ENCODE measurements around the gene TCF12. TPM values are rescaled to one million over a fixed set of nuclear protein-coding genes. Genes with fewer than 3 reads are reported as not detected.
"Not testable (repeated sequence)": the region's sequence is repeated elsewhere in the genome, so short reads cannot be mapped to it uniquely, and the experiment has no call there.

Gene TCF12
- total RNA-seq, 2 experiments from 2014 or later: 63.7 to 64.6 TPM

DNA sequence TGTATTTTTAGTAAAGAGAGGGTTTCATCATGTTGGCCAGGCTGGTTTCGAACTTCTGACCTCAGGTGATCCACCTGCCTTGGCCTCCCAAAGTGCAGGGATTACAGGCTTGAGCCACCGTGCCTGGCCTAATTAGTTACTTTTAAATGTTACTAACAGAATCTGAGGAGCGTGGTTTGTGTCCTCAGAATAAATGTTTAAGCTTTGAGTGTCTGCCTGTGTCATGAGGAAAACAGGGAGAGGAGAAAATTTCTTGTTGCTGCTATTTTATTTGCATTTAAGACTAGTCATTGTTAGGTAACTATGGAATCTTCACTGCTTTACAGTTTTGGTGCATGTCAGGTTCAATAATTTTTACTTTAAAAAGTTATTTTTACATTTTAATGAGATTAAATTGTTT is 68.8 kb downstream of the TCF12 start:
- ChIA-PET POLR2A (interaction anchor here (1.5 kb wide), 1 partner anchor 69 kb away, joined by 3 read pairs; no protein-coding TSS in a partner anchor), CTCF (interaction anchor here (1.8 kb wide), 1 partner anchor 496 kb away, joined by 4 read pairs; no protein-coding TSS in a partner anchor)
- Mint-ChIP-seq H3K36me3 (no peaks in the 10 kb centered on the region), H3K9me3 (no peaks in the 10 kb centered on the region), H3K4me1 (ENCODE audit: low read depth) (peaks cover 42% of the 10 kb centered on the region), H3K27ac (no peak overlapping the region), H3K27me3 (no peaks in the 10 kb centered on the region), H3K4me3 (no peak overlapping the region)
- no peak for DNase-seq
- intact Hi-C loops (cut with micrococcal nuclease): loop anchor here (5.0 kb wide), 1 partner anchor 70 kb away; the partner anchor contains the start of gene TCF12

DNA sequence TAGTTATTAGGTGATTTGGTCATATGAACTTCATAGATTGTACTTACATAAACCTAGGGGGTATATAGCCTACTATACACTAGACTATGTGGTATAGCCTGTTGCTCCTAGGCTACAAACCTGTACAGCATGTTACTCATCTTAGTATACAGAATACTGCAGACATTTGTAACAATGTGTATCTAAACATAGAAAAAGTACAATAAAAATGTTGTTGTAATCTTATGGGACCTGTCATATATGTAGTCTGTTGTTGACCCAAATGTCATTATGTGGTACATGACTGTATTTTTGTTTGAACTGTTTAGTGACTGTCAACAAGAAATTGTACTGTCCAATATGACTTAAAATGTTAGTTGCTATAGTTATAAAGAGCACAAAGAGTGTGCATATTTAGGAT is 69.8 kb downstream of the TCF12 start:
- peaks cover 7% of the 10 kb centered on the region for H3K36me3 Mint-ChIP-seq
- peaks cover 35% of the 10 kb centered on the region for H3K4me1 Mint-ChIP-seq (ENCODE audit: low read depth)
- intact Hi-C loops (cut with micrococcal nuclease): loop anchor here (5.0 kb wide), 1 partner anchor 71 kb away; the partner anchor contains the start of gene TCF12
- no peaks in the 10 kb centered on the region for H3K27me3 Mint-ChIP-seq
- no peak overlapping the region for H3K27ac Mint-ChIP-seq
- H3K9me3 Mint-ChIP-seq: no peaks in the 10 kb centered on the region
- ChIA-PET CTCF (no interaction called here), POLR2A (interaction anchor here (1.5 kb wide), 1 partner anchor 70 kb away, joined by 3 read pairs; no protein-coding TSS in a partner anchor)
- DNase-seq: no peak
- no peak overlapping the region for H3K4me3 Mint-ChIP-seq

DNA sequence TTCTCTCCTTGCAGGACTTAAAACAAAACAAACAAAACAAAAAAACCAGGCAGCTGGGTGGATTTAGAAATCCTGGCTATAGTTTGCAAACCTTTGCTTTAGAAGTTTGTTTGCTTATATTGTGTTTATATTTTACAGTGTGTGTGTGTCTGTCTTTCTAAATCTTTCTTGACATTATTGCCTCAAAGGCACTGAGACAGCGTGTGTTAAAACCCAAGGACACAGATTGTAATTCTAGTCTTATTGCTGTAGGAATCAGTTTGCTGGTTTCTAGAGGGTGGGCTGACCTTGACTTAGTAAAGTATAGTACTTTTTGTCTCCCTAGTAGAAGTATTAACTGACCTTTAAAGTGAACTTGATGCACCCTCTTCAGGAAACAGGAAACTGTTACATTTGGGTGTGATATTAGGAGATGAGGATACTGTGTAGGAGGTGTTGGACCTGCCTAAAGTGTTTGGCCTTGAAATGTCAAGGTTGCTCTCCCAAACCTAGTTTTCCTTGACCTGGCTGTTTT is 71.0 kb downstream of the TCF12 start:
- intact Hi-C loops (cut with micrococcal nuclease): loop anchor here (5.0 kb wide), 1 partner anchor 72 kb away; the partner anchor contains the start of gene TCF12
- no peaks in the 10 kb centered on the region for H3K9me3 Mint-ChIP-seq
- no peaks in the 10 kb centered on the region for H3K27me3 Mint-ChIP-seq
- no peak for DNase-seq
- ChIA-PET CTCF (no interaction called here), POLR2A (no interaction called here)
- H3K4me3 Mint-ChIP-seq: no peak overlapping the region
- H3K36me3 Mint-ChIP-seq: peaks cover 16% of the 10 kb centered on the region
- H3K27ac Mint-ChIP-seq: no peak overlapping the region
- peaks cover 34% of the 10 kb centered on the region for H3K4me1 Mint-ChIP-seq (ENCODE audit: low read depth)

DNA sequence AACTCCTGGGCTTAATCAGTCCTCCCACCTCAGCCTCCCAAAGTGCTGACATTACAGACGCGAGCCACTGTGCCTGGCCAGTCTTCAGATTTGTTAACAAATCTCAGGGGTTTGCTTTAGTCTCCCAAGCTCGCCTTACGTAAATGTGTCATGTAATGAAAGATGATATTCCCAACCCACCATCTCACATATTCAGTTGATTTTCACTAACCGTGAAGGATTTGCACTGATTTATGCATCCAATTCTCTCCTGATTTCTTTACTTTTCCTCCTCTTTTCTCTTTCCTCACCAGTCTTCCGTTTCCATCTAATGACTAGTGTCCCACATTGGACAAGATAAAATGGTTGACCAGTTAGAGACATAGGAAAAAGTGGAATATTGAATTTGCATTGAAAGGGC is 72.6 kb downstream of the TCF12 start:
- POLR2A ChIA-PET: no interaction called here
- H3K27me3 Mint-ChIP-seq: no peaks in the 10 kb centered on the region
- no peaks in the 10 kb centered on the region for H3K9me3 Mint-ChIP-seq
- intact Hi-C loops (cut with micrococcal nuclease): no loop called here
- peaks cover 16% of the 10 kb centered on the region for H3K36me3 Mint-ChIP-seq
- no peak for DNase-seq
- CTCF ChIA-PET: no interaction called here
- H3K4me3 Mint-ChIP-seq: no peak overlapping the region
- H3K27ac Mint-ChIP-seq: no peak overlapping the region
- H3K4me1 Mint-ChIP-seq (ENCODE audit: low read depth): peaks cover 19% of the 10 kb centered on the region

DNA sequence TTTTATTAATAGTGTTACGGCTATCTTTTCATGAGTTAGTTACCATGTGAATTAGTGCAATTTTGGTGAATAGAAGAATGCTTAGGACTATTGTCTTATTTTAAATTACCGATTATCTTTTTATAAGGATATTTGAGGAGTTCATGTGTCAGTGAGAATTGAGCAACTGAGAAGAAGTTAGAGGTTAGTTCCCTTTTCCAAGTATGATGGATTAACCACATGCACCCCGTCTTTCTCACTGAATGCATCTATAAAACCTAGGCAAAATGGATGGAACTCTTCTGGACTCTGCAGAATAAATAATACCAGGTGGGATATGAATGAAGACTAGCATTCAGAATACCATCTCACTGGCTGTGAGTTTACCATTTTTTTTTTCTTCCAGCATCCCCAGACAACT is 74.3 kb downstream of the TCF12 start:
- Mint-ChIP-seq H3K36me3 (peaks cover 20% of the 10 kb centered on the region), H3K4me3 (no peak overlapping the region), H3K9me3 (peaks cover 3% of the 10 kb centered on the region), H3K27me3 (no peaks in the 10 kb centered on the region), H3K27ac (no peak overlapping the region), H3K4me1 (ENCODE audit: low read depth) (peaks cover 17% of the 10 kb centered on the region)
- no peak for DNase-seq
- intact Hi-C loops (cut with micrococcal nuclease): no loop called here
- ChIA-PET CTCF (interaction anchor here (0.6 kb wide), 1 partner anchor 45 kb away, joined by 6 read pairs; no protein-coding TSS in a partner anchor), POLR2A (no interaction called here)

DNA sequence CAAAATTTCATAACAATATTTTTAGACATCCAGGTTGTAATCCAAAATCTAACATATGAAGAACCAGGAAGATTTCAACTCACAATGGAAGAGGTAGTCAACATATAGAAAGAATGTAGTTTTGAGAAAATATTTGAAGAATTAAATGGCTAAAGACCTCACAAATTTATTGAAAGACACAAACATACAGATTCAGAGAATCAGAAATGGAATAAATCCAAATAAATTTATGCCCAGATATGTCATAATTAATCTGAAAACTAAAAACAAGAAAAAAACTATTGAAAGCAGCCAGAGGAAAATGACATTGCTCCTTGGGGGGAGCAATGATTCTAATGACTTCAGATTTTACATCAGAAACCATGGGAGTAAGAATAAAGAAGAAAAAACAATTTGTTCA is 75.8 kb downstream of the TCF12 start:
- ChIA-PET CTCF (no interaction called here), POLR2A (no interaction called here)
- peaks cover 3% of the 10 kb centered on the region for H3K9me3 Mint-ChIP-seq
- no peak for DNase-seq
- H3K27ac Mint-ChIP-seq: no peak overlapping the region
- intact Hi-C loops (cut with micrococcal nuclease): no loop called here
- H3K27me3 Mint-ChIP-seq: no peaks in the 10 kb centered on the region
- H3K4me3 Mint-ChIP-seq: no peak overlapping the region
- H3K4me1 Mint-ChIP-seq (ENCODE audit: low read depth): peaks cover 9% of the 10 kb centered on the region
- H3K36me3 Mint-ChIP-seq: peaks cover 20% of the 10 kb centered on the region

DNA sequence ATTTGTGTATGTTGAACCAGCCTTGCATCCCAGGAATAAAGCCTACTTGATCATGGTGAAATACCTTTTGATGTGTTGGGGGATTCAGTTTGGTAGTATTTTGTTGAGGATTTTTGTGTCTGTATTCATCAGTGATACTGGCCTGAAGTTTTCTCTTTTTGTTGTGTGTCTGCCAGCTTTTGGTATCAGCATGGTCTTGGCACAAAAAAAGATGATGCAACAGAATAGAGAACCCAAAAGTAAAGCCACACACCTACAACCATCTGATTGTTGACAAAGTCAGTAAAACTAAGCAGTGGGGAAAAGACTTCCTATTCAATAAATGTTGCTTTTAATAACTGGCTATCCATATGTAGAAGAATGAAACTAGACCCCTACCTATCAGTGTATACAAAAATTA is 77.6 kb downstream of the TCF12 start:
- DNase-seq: no peak
- ChIA-PET CTCF (no interaction called here), POLR2A (no interaction called here)
- intact Hi-C loops (cut with micrococcal nuclease): no loop called here
- peaks cover 3% of the 10 kb centered on the region for H3K9me3 Mint-ChIP-seq
- H3K4me3 Mint-ChIP-seq: no peak overlapping the region
- H3K4me1 Mint-ChIP-seq (ENCODE audit: low read depth): no peaks in the 10 kb centered on the region
- H3K36me3 Mint-ChIP-seq: peaks cover 20% of the 10 kb centered on the region
- H3K27ac Mint-ChIP-seq: no peak overlapping the region
- H3K27me3 Mint-ChIP-seq: no peaks in the 10 kb centered on the region

DNA sequence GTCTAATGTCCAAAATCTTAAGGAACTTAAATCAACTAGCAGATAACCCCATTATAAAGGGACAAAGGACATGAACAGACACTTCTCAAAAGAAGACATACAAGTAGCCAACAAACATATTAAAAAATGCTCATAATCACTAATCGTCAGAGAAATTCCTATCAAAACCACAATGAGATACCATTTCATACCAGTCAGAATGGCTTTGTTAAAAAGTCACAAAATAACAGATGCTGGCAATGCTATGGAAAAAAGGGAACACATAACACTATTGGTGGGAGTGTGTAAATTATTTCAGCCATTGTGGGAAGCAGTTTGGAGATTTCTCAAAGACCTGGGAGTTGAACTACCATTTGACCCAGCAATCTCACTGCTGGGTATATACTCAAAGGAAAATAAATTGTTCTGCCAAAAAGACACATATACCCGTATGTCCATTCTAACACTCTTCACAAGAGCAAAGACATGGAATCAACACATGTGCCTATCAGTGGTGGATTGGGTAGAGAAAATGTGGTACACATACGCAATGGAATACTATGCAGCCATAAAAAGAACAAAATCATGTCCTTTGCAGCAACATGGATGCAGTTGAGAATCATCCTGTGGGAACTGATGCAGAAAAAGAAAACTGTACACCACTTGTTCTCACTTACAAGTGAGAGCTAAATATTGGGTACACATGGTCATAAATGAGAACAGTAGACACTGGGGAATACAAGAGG is 78.5 kb downstream of the TCF12 start:
- intact Hi-C loops (cut with micrococcal nuclease): no loop called here

DNA sequence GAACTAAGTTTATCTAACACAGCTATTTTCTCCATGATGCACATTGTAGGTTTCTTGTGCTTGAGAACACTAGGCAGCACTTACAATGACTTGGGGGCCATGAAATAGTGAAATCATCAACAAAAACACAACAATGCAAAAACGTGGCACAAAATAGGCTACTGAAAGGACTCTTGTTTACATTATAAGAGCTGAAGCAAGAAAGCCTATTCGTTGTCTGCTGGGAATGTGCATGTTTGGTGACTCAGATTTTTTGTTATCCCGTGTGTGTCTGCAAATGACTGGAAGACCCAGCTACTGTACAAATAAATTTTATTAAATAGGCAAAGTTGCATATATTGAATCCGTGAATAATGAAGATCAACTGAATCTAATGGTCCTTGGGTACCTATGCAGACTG is 85.0 kb downstream of the TCF12 start:
- H3K4me3 Mint-ChIP-seq: no peak overlapping the region
- intact Hi-C loops (cut with micrococcal nuclease): no loop called here
- H3K9me3 Mint-ChIP-seq: no peaks in the 10 kb centered on the region
- ChIA-PET POLR2A (no interaction called here), CTCF (no interaction called here)
- H3K27ac Mint-ChIP-seq: no peak overlapping the region
- H3K27me3 Mint-ChIP-seq: no peaks in the 10 kb centered on the region
- H3K36me3 Mint-ChIP-seq: peaks cover 9% of the 10 kb centered on the region
- no peak for DNase-seq
- H3K4me1 Mint-ChIP-seq (ENCODE audit: low read depth): peaks cover 18% of the 10 kb centered on the region

More for the DNA sequence above, 78.5 kb downstream of the TCF12 start:
- peaks cover 20% of the 10 kb centered on the region for H3K36me3 Mint-ChIP-seq
- no peak overlapping the region for H3K27ac Mint-ChIP-seq
- H3K4me3 Mint-ChIP-seq: no peak overlapping the region
- H3K9me3 Mint-ChIP-seq: peaks cover 3% of the 10 kb centered on the region
- DNase-seq: no peak
- ChIA-PET POLR2A (no interaction called here), CTCF (no interaction called here)
- peaks cover 3% of the 10 kb centered on the region for H3K4me1 Mint-ChIP-seq (ENCODE audit: low read depth)
- H3K27me3 Mint-ChIP-seq: no peaks in the 10 kb centered on the region

DNA sequence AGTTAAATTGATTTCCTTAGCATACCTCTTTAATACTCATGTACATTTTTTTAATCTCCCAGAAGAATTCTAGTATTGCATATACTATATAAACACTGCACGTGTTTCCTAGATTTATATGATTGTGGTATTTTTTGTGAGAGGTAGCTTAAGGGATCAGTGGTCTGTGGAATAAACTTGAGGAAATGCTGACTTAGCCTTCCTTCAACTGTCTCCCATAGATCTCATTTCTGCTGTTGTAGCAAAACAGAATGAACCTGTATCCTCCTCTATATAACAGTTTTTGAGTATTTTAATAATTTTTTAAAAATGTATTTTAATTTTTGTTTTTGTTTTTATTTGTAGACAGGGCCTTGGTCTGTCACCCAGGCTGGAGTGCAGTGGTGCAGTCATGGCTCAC is 86.8 kb downstream of the TCF12 start:
- intact Hi-C loops (cut with micrococcal nuclease): no loop called here
- H3K27ac Mint-ChIP-seq: no peak overlapping the region
- no peak for DNase-seq
- H3K4me3 Mint-ChIP-seq: no peak overlapping the region
- H3K36me3 Mint-ChIP-seq: peaks cover 9% of the 10 kb centered on the region
- peaks cover 20% of the 10 kb centered on the region for H3K4me1 Mint-ChIP-seq (ENCODE audit: low read depth)
- no peaks in the 10 kb centered on the region for H3K9me3 Mint-ChIP-seq
- ChIA-PET CTCF (no interaction called here), POLR2A (no interaction called here)
- H3K27me3 Mint-ChIP-seq: no peaks in the 10 kb centered on the region

DNA sequence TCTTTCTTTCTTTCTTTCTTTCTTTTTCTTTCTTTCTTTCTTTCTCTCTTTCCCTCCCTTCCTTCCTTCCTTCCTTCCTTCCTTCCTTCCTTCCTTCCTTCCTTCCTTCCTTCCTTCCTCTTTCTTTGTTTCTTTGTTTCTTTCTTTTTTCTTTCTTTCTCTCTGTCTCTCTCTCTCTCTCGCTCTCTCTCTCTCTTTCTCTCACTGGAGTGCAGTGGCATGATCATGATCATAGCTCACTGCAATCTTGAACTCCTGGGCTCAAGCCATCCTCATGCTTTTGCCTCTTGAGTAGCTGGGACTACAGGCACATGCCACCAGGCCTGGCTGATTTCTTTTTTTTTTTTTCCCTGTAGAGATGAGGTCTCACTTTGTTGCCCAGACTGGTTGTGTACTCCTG is 89.4 kb downstream of the TCF12 start:
- H3K9me3 Mint-ChIP-seq; POLR2A ChIA-PET; H3K4me3 Mint-ChIP-seq; CTCF ChIA-PET; H3K36me3 Mint-ChIP-seq; intact Hi-C loops (cut with micrococcal nuclease); DNase-seq; H3K27me3 Mint-ChIP-seq; H3K27ac Mint-ChIP-seq: not testable (repeated sequence)
- H3K4me1 Mint-ChIP-seq (ENCODE audit: low read depth): peaks cover 30% of the 10 kb centered on the region

DNA sequence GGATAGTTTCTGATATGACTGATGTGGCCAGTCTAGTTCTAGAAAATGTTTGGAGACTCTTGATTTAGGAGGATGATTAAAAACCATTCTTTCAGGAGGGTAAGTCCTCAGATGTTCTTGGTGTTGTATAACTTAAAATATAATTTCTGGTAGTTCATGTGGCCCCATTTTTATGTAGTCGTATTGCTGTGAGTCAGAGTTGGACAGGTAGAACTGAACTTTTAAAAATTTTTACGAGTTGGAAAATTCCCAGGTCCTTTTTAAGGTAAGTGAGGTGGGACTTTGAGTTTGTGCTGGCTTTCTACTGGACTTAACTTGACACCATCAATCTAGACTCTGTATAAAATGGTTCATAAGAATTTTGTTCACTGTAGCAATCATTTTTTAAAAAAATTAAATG is 92.3 kb downstream of the TCF12 start:
- no peaks in the 10 kb centered on the region for H3K27me3 Mint-ChIP-seq
- intact Hi-C loops (cut with micrococcal nuclease): loop anchor here (10.0 kb wide), 1 partner anchor 294 kb away; no protein-coding TSS in a partner anchor
- ChIA-PET POLR2A (no interaction called here), CTCF (no interaction called here)
- no peak overlapping the region for H3K27ac Mint-ChIP-seq
- H3K9me3 Mint-ChIP-seq: no peaks in the 10 kb centered on the region
- H3K36me3 Mint-ChIP-seq: peaks cover 3% of the 10 kb centered on the region
- H3K4me3 Mint-ChIP-seq: no peak overlapping the region
- DNase-seq: no peak
- H3K4me1 Mint-ChIP-seq (ENCODE audit: low read depth): peaks cover 32% of the 10 kb centered on the region

DNA sequence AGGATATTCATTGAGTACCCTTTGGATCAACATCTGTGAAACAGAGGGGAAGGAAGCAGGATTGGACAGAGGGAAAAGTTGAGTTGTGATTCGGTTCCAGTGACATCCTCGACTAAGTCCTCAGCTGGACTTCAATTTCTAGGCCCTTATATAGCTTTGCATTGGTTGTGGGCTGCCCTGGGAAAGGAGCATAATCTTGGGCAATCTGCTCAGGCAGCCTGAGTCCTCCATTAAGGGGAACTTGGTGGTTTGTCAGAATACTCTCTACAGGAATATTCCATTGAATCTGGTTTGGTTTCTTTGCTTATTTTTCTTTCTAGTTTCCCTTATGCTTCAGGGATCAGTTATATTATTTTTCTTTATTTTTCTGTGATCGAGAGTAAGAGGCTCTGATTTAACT is 94.1 kb downstream of the TCF12 start:
- POLR2A ChIA-PET: no interaction called here

More for the DNA sequence above, 94.1 kb downstream of the TCF12 start:
- Mint-ChIP-seq H3K4me1 (ENCODE audit: low read depth) (peaks cover 30% of the 10 kb centered on the region), H3K27me3 (no peaks in the 10 kb centered on the region), H3K4me3 (no peak overlapping the region), H3K9me3 (no peaks in the 10 kb centered on the region), H3K27ac (no peak overlapping the region), H3K36me3 (peaks cover 3% of the 10 kb centered on the region)
- DNase-seq: no peak
- intact Hi-C loops (cut with micrococcal nuclease): loop anchor here (10.0 kb wide), 1 partner anchor 292 kb away; no protein-coding TSS in a partner anchor
- CTCF ChIA-PET: no interaction called here
